Pancreas (tissue), 10 donors: ENCODE measurements around the gene TMEM143. TPM values are rescaled to one million over a fixed set of nuclear protein-coding genes. Genes with fewer than 3 reads are reported as not detected.
A peak's percentile ranks its signal among the peaks of the same experiment; 100 is the strongest.

Source experiments
- ATAC-seq, 4 donors: fragments of 200-7000 bp; cut with Tn5 transposase; one replicate each; pipeline versions ENCODE4 v1.8.0 to v1.9.1; 2020; ENCODE audit warnings: mild to moderate bottlenecking in 4 of 4, moderate library complexity in 4 of 4
- DNase-seq, 6 donors: peaks; one replicate each; pipeline ENCODE4 v3.0.0-alpha.2; 2020
- FAIRE-seq: peaks from 2 replicates; lab custom pipeline; 2012; peaks lifted over from hg19 to GRCh38; lab: Jason Lieb, UNC
- H3K27ac ChIP-seq, 4 donors: fragments of 200-600 bp; sonication (generic); 1 replicate in 3 of 4; 2 replicates in 1 of 4; pipeline versions ENCODE4 v1.5.0 to v1.8.0; 2020
- H3K27me3 ChIP-seq, 4 donors: fragments of 200-600 bp; one replicate each; pipeline ENCODE4 v1.8.0; 2021
- H3K36me3 ChIP-seq, 3 donors: fragments of 200-600 bp; sonication (generic) in 1 of 3; one replicate each; pipeline versions ENCODE4 v1.5.0 to v1.8.0; 2020 to 2021
- H3K4me1 ChIP-seq, 3 donors: fragments of 200-600 bp; one replicate each; pipeline ENCODE4 v1.8.0; 2021
- H3K4me3 ChIP-seq, 4 donors: fragments of 200-600 bp; sonication (generic) in 2 of 4; one replicate each; pipeline versions ENCODE4 v1.5.0 to v1.8.0; 2020 to 2021
- H3K9me3 ChIP-seq, 4 donors: fragments of 200-600 bp; one replicate each; pipeline ENCODE4 v1.8.0; 2021
- CTCF ChIP-seq, 4 donors: fragments of 200-600 bp; sonication (generic) in 3 of 4; IDR thresholded peaks; one replicate each; pipeline versions ENCODE4 v1.5.0 to v1.8.0; 2021; ENCODE audit warnings: antibody characterized with exemption in 4 of 4
- WGBS, 2 donors: extraction: QIAGEN DNeasy Blood & Tissue Kit; methylation state at CpG; one replicate each; pipeline ENCODE4 v1.1.7; 2013; 5-methylcytosine and 5-hydroxymethylcytosine counted together
- intact Hi-C, 3 donors: fragments of 100-400 bp; cut with DNase I; formaldehyde crosslinking; loops; one replicate each; pipeline versions ENCODE4 v1.11.1 to v1.14.2; 2022
- polyA plus RNA-seq, 2 donors: library from polyadenylated mRNA; stranded (reverse); fragments of 200-250 nt; gene quantifications; one replicate each; pipeline ENCODE4 v1.2.3, GENCODE V29; 2013
- total RNA-seq, 6 donors: library from RNA; stranded (reverse); fragmentation: NEBNext Ultra II Directional in 4 of 6; extraction: Animal tissue kit (Norgen Biotek cat#: 25700) in 4 of 6; gene quantifications; one replicate each; pipeline versions ENCODE4 v1.2.1 to v1.2.4, GENCODE V29; 2021 to 2023
- donor health status: healthy with polysubstance abuse.
- donor health status: DM: no; HTN: no; CAD: no; lungs with moderate emphysema.
- donor health status: DM: no; HTN: no; CAD: no.
- donor health status: control.
- donor health status: control.
- donor health status: Bipolar disorder and iron deficiency.
- donor health status: DM: yes; HTN: yes; CAD: no.
- donor health status: DM: no; HTN: no; CAD: no.
- donor health status: DM: no; HTN: no; CAD: no.
- donor health status: DM: yes; HTN: yes; CAD: no.

Gene TMEM143
- total and polyA plus RNA-seq, 8 donors = 3.3 to 11.2 (median 5.1) TPM

DNA sequence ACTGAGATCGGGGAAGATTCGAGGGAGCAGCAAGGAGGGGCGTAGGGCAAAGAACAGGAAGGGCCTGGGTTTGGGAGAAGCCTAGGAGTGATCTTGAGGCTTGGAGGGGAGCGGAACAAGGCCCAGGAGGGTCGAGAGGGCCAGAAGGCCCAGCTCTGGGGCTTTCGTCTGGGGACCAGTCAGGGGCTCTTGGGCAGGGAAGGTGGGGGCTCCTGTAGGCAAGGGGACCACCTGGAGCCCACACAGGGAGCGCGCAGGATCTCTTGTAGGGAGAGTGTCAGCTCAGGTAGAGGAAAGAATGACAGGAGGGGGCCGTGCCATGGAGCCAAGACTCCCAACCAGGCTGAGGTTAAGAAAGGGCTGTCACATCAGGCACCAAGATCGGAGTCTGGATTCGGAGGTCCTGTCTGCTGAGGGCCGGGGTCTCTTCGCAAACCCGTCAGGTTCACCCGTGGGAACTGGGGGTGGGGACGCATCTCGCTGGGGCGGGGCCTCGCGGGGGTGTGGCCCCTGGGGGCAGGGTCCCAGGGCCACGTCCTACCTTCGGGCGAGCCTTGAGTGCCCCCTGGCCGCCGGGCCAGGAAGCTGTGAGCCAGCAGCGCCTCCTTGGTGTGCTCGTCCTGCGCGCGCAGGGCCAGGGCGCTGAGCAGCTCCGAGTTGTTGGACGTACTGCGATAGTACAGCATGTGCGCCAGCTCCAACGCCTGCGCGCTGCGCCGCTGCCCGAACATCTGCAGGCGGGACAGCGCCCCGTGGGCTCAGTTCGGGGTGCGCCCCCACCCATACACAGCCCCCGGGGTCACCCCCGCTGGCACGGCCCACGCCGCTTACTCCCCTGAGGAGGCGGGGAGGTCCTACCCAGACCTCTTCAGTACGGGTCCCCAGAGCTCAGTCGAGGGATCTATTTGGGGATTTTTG lies 30.0 kb downstream of the TMEM143 start:
- Histone ChIP-seq H3K9me3 (no peaks in the 10 kb centered on the region), H3K27ac (peak overlapping the region; percentile 72 to 96 (median 92)), H3K4me3 (peak overlapping the region; percentile 11 to 52 (median 26)), H3K4me1 (peaks cover 0 to 22% (median 8%) of the 10 kb centered on the region in 3 donors), H3K36me3 (no peaks in the 10 kb centered on the region), H3K27me3 (no peaks in the 10 kb centered on the region)
- TF ChIP-seq CTCF (IDR thresholded peaks at IDR 0.05) = peak; percentile 50 to 82 (median 76)
- WGBS, 2 donors = 5% methylated on average over 53 to 54 of the region's 54 CpGs
- intact Hi-C loops = no loop called here
- FAIRE-seq (no peak), DNase-seq (peak; percentile 89 to 98 (median 93)), ATAC-seq (peak; percentile 80 to 87 (median 82))

DNA sequence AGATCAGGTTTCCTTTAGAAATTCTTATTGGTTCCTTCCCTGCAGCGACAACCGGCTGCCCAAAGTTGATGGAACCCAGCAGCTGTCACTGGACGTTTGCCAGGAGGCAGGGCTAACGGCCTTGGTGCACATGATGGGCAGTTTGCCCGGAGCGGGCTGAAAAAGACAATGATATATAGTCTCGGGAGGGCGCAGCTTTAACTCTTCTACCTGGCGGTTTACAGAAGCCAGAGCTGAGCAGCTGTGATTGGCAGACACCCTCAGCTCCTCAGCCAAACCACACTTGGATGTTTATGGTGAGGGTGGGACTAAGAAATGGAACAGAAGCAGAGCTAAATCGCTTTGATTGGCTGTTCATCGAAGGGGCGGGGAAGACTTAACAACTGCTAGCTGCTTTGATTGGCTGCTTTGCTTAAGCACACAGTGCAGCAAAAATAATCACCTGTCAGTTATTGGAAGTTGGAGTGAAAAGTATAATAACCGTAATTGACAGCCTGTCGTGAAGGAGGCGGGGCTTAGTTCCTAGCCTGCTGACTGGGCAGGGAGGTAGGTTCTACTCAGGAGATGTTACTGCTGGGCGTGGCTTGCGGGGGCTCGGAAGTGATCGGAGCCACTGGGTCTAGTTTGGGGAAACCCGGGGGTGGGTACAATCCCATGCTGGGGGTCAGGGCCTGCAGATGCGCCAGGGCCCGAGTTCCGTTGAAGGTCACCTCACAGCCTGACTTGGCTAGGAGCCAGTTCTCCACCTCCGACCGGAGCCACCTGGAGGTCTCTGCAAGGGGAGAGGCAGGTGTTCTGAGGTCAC lies 30.9 kb downstream of the TMEM143 start:
- intact Hi-C loops = no loop called here
- Histone ChIP-seq H3K4me1 (peaks cover 0 to 24% (median 8%) of the 10 kb centered on the region in 3 donors), H3K27me3 (no peaks in the 10 kb centered on the region), H3K27ac (peak overlapping the region; percentile 72 to 96 (median 92)), H3K4me3 (peak overlapping the region; percentile 11 to 52 (median 26)), H3K36me3 (no peaks in the 10 kb centered on the region), H3K9me3 (no peaks in the 10 kb centered on the region)
- peak; percentile 76 to 83 (median 78) for ATAC-seq
- TF ChIP-seq CTCF (IDR thresholded peaks at IDR 0.05) = no peak
- peak; percentile 96 for FAIRE-seq
- WGBS, 2 donors = 0% methylated on average over 25 of the region's 25 CpGs
- peak; percentile 90 to 96 (median 93) for DNase-seq

DNA sequence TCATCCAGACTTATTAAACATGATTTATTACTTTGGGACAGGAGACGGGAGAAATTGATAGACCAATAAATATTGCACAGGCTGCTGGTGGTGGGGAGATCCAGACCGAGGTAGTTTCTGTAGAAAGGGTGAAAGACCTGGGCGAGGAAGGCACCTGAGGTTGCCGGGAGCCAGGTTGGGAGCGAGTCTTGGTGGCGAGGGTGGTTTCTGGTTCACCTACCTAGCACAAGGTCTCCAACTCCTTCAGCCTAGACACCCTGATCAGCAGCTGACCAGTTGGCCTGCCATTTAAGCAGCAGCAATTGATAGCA lies 31.4 kb downstream of the TMEM143 start:
- FAIRE-seq (no peak), DNase-seq (no peak), ATAC-seq (no peak)
- peak overlapping the region in 2 of 4 donors; percentile 4 to 52 for H3K4me3 ChIP-seq
- no peaks in the 10 kb centered on the region for H3K9me3 ChIP-seq
- intact Hi-C loops = no loop called here
- H3K36me3 ChIP-seq = no peaks in the 10 kb centered on the region
- 4 to 8% methylated on average over 6 of the region's 6 CpGs for WGBS, 2 donors
- H3K4me1 ChIP-seq = peaks cover 0 to 24% (median 8%) of the 10 kb centered on the region in 3 donors
- peak overlapping the region; percentile 72 to 96 (median 92) for H3K27ac ChIP-seq
- H3K27me3 ChIP-seq = no peaks in the 10 kb centered on the region
- TF ChIP-seq CTCF (IDR thresholded peaks at IDR 0.05) = no peak

GRCh38 chr19:48330012-48330681 lies 33.6 kb downstream of the TMEM143 start:
- peak overlapping the region; percentile 66 to 95 (median 81) for H3K27ac ChIP-seq
- 5 to 8% methylated on average over 32 to 41 of the region's 41 CpGs for WGBS, 2 donors
- intact Hi-C loops = no loop called here
- no peak for FAIRE-seq
- peak; percentile 83 to 91 (median 84) for DNase-seq
- H3K36me3 ChIP-seq = no peaks in the 10 kb centered on the region
- H3K4me1 ChIP-seq = peaks cover 0 to 24% (median 8%) of the 10 kb centered on the region in 3 donors
- peak; percentile 61 to 73 (median 69) for ATAC-seq
- H3K9me3 ChIP-seq = no peaks in the 10 kb centered on the region
- H3K27me3 ChIP-seq = no peaks in the 10 kb centered on the region
- no peak for TF ChIP-seq CTCF (IDR thresholded peaks at IDR 0.05)
- H3K4me3 ChIP-seq = peak overlapping the region; percentile 24 to 57 (median 54)
